OCI-LY7 (cell line): ENCODE results near the gene HIRIP3. TPM values are rescaled to one million over a fixed set of nuclear protein-coding genes. Genes with fewer than 3 reads are reported as not detected.

Experiments
- BruUV-seq: library from RNA; stranded (reverse); fragments of 400-500 nt; replicated peaks from 2 replicates; lab custom pipeline; 2021; lab: Mats Ljungman, UMichigan
- CTCF ChIA-PET: fragments of 300-600 bp; sonication (Branson Sonifier 250); formaldehyde crosslinking; loops from one replicate; lab custom pipeline; 2022; ENCODE audit warnings: antibody characterized with exemption; ENCODE audit not compliant: unreplicated experiment; lab: Charles Lee
- POLR2A ChIA-PET: fragments of 300-600 bp; sonication (Branson Sonifier 250); formaldehyde crosslinking; loops from one replicate; lab custom pipeline; 2022; ENCODE audit warnings: antibody characterized with exemption; lab: Charles Lee
- DNase-seq: peaks from one replicate; pipeline ENCODE4 v3.0.0-alpha.2; 2015; ENCODE audit warnings: low spot score
- H2AFZ ChIP-seq: fragments of 200-600 bp; sonication (generic), shearing (Covaris generic); 2 replicates; pipeline ENCODE4 v1.6.1; 2014; ENCODE audit warnings: mild to moderate bottlenecking, antibody characterized with exemption, low read length, moderate library complexity
- H3K27ac ChIP-seq: fragments of 200-600 bp; sonication (generic); 2 replicates; pipeline ENCODE4 v1.5.1; 2014; ENCODE audit warnings: mixed run types, low read depth, mild to moderate bottlenecking, moderate library complexity, low read length, inconsistent platforms; ENCODE audit not compliant: poor library complexity, severe bottlenecking
- H3K36me3 ChIP-seq: fragments of 200-600 bp; sonication (generic); 2 replicates; pipeline ENCODE4 v1.6.1; 2014; ENCODE audit warnings: mild to moderate bottlenecking, antibody characterized with exemption, low read length, moderate library complexity, mixed read lengths; ENCODE audit not compliant: insufficient read depth
- H3K4me1 ChIP-seq: fragments of 200-600 bp; sonication (generic); 2 replicates; pipeline ENCODE4 v1.5.1; 2014; ENCODE audit warnings: mild to moderate bottlenecking, low read length; ENCODE audit not compliant: insufficient read depth, poor library complexity, severe bottlenecking
- H3K4me2 ChIP-seq: fragments of 200-600 bp; sonication (generic); 2 replicates; pipeline ENCODE4 v1.6.1; 2014; ENCODE audit warnings: mild to moderate bottlenecking, low read length
- H3K4me3 ChIP-seq: fragments of 200-600 bp; sonication (generic); 2 replicates; pipeline ENCODE4 v1.5.1; 2014; ENCODE audit warnings: mild to moderate bottlenecking, low read depth, low read length; ENCODE audit not compliant: poor library complexity, severe bottlenecking
- H3K79me2 ChIP-seq: fragments of 200-600 bp; sonication (generic); 2 replicates; pipeline ENCODE4 v1.6.1; 2016; ENCODE audit warnings: low read depth, mild to moderate bottlenecking, low read length, moderate library complexity, mixed read lengths; ENCODE audit not compliant: insufficient read depth
- H3K9me2 ChIP-seq: fragments of 200-600 bp; sonication (generic); 2 replicates; pipeline ENCODE4 v1.6.1; 2016; ENCODE audit warnings: mild to moderate bottlenecking, low read length, mixed read lengths; ENCODE audit not compliant: insufficient read depth
- H3K9me3 ChIP-seq: fragments of 200-600 bp; sonication (generic); 2 replicates; pipeline ENCODE4 v1.6.1; 2014; ENCODE audit warnings: mild to moderate bottlenecking, mixed run types, low read length, mixed read lengths
- H4K20me1 ChIP-seq: fragments of 200-600 bp; sonication (generic); 2 replicates; pipeline ENCODE4 v1.6.1; 2014; ENCODE audit warnings: mild to moderate bottlenecking, antibody characterized with exemption, low read length, moderate library complexity, mixed read lengths; ENCODE audit not compliant: insufficient read depth
- EZH2phosphoT487 ChIP-seq: fragments of 200-600 bp; sonication (generic); IDR thresholded peaks from 2 replicates; pipeline ENCODE4 v1.6.1; 2018; ENCODE audit warnings: low read depth, borderline replicate concordance, mild to moderate bottlenecking, mixed run types, antibody characterized with exemption, low read length, moderate library complexity, mixed read lengths
- intact Hi-C: fragments of 100-400 bp; cut with micrococcal nuclease; formaldehyde crosslinking; loops from one replicate; pipeline ENCODE4 v1.10.0; 2022; ENCODE audit not compliant: unreplicated experiment
- total RNA-seq, 2 experiments: library from RNA; depleted of rRNA in 1 of 2; stranded (reverse); fragments of >200 nt in 1 of 2; shearing (Covaris generic) in 1 of 2; gene quantifications; 2 replicates each; pipeline ENCODE4 v1.2.3, GENCODE V29; 2014 to 2022
- TF ChIP-seq, protein P1 (sequence below): fragments of 200-600 bp; sonication (generic); conservative IDR thresholded peaks from 2 replicates; pipeline ENCODE4 v1.5.1; 2014; ENCODE audit warnings: mild to moderate bottlenecking, antibody characterized with exemption, low read length, moderate library complexity, mixed read lengths

The HIRIP3 gene
- total RNA-seq, 2 experiments from 2014 or later: 43.2 to 60.4 TPM

- Histone ChIP-seq H3K27ac (peak overlapping the region; percentile 6), H3K79me2 (peaks cover 34% of the 10 kb centered on the region), H4K20me1 (0 out of 2 replicates have a peak, but pooled peaks cover 12% of the 10 kb centered on the region), H3K9me2 (no peaks in the 10 kb centered on the region), H3K9me3 (no peaks in the 10 kb centered on the region), H2AFZ (no peak overlapping the region), H3K4me1 (peaks cover 34% of the 10 kb centered on the region), H3K4me2 (peak overlapping the region; percentile 100), H3K4me3 (peak overlapping the region; percentile 99), H3K36me3 (peaks cover 50% of the 10 kb centered on the region)
- intact Hi-C loops: no loop called here
- ChIA-PET POLR2A (interaction anchor here (0.8 to 2.1 kb wide), 4 partner anchors 10 to 50 kb away, joined by 4 to 7 read pairs (median 6); partner anchors contain the start of genes HIRIP3, KCTD13 and TMEM219), CTCF (no interaction called here)
- TF ChIP-seq EZH2phosphoT487: no peak
- TF ChIP-seq, protein P1, sequence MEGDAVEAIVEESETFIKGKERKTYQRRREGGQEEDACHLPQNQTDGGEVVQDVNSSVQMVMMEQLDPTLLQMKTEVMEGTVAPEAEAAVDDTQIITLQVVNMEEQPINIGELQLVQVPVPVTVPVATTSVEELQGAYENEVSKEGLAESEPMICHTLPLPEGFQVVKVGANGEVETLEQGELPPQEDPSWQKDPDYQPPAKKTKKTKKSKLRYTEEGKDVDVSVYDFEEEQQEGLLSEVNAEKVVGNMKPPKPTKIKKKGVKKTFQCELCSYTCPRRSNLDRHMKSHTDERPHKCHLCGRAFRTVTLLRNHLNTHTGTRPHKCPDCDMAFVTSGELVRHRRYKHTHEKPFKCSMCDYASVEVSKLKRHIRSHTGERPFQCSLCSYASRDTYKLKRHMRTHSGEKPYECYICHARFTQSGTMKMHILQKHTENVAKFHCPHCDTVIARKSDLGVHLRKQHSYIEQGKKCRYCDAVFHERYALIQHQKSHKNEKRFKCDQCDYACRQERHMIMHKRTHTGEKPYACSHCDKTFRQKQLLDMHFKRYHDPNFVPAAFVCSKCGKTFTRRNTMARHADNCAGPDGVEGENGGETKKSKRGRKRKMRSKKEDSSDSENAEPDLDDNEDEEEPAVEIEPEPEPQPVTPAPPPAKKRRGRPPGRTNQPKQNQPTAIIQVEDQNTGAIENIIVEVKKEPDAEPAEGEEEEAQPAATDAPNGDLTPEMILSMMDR: peak; percentile 51; the same call in 1 of the 2 replicates
- DNase-seq: no peak
- BruUV-seq: no TSS peak
These were observed 19.5 kb downstream of the HIRIP3 start for GRCh38 chr16:29975811-29976511.

DNA sequence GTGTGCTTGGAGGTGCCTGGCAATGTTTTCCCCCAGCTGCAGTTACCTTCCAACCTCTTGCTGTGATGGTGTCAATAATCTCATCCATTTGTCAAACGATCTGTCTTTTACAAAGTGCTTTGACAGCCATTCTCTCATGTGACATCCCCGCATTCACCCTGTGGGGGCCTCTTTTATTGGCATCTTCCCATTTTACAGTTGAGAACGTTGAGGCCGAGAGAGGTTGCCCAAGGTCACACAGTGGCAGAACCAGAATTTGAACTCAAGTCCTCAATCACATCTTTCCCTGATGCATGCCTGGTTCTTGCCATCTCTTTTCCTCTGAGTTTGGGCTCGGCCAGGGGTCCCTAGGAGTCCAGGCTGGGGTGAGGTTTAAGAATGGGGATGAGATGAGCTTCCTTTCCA is 20.3 kb downstream of the HIRIP3 start:
- H4K20me1 ChIP-seq: 0 out of 2 replicates have a peak, but pooled peaks cover 12% of the 10 kb centered on the region
- no peaks in the 10 kb centered on the region for H3K9me2 ChIP-seq
- DNase-seq: no peak
- H3K79me2 ChIP-seq: peaks cover 34% of the 10 kb centered on the region
- peak overlapping the region; percentile 99 for H3K4me3 ChIP-seq
- CTCF ChIA-PET: interaction anchor here (0.6 kb wide), 1 partner anchor 231 kb away, joined by 3 read pairs; no protein-coding TSS in a partner anchor
- intact Hi-C loops: no loop called here
- peak overlapping the region; percentile 100 for H3K4me2 ChIP-seq
- peak overlapping the region; percentile 6 for H3K27ac ChIP-seq
- H3K9me3 ChIP-seq: no peaks in the 10 kb centered on the region
- H2AFZ ChIP-seq: no peak overlapping the region
- H3K4me1 ChIP-seq: peaks cover 34% of the 10 kb centered on the region
- TF ChIP-seq EZH2phosphoT487: no peak
- TF ChIP-seq, protein P1: no peak
- peaks cover 48% of the 10 kb centered on the region for H3K36me3 ChIP-seq
- BruUV-seq: no TSS peak
- POLR2A ChIA-PET: interaction anchor here (0.5 to 2.1 kb wide), 6 partner anchors 11 to 242 kb away, joined by 3 to 7 read pairs (median 4); partner anchors contain the start of genes HIRIP3, KCTD13 and TMEM219
